ENCODE data around the gene KDM1A.
"Not testable (repeated sequence)": the region's sequence is repeated elsewhere in the genome, so short reads cannot be mapped to it uniquely, and the experiment has no call there.

KDM1A gene

DNA sequence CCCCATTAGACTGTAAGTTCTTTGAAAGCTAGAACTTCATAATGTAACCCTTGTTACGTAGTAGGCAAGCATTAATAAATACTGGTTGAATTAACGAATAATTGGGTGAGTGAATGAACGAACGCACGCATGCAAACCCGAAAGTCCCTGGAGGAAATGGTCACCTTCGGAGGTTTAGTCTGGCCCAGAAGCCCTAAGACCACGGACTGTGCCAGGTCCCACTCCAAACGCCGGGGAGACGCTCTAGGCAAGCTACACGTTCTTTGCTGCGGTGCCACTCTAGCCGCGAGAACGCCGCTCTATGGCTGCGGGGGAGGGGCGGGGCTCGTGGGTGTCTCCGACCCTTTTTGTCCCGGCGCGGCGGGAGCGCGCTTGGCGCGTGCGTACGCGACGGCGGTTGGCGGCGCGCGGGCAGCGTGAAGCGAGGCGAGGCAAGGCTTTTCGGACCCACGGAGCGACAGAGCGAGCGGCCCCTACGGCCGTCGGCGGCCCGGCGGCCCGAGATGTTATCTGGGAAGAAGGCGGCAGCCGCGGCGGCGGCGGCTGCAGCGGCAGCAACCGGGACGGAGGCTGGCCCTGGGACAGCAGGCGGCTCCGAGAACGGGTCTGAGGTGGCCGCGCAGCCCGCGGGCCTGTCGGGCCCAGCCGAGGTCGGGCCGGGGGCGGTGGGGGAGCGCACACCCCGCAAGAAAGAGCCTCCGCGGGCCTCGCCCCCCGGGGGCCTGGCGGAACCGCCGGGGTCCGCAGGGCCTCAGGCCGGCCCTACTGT lies at the start of gene KDM1A:
Gene KDM1A, plus strand, starts transcription at position 375 of the 769 bp plus-strand sequence. Its CDS starts 129 bp downstream, at position 504.
- peak within 1 kb of the TSS; percentile 77 for H3K4me3 Mint-ChIP-seq
- peaks cover 4% of the 10 kb centered on the region for H3K36me3 Mint-ChIP-seq
- peaks cover 49% of the 10 kb centered on the region for H3K4me1 Mint-ChIP-seq
- DNase-seq (ENCODE audit: low spot score in 2 of 2) (peak; percentile 89 to 97), ATAC-seq (peak; percentile 97)
- H3K9me3 Mint-ChIP-seq, result peaks cover 4% of the 10 kb centered on the region
- peak within 1 kb of the TSS; percentile 93 for H3K27ac Mint-ChIP-seq

- Mint-ChIP-seq H3K36me3 (no peaks in the 10 kb centered on the region), H3K9me3 (peaks cover 7% of the 10 kb centered on the region), H3K4me3 (no peak overlapping the region), H3K4me1 (no peaks in the 10 kb centered on the region), H3K27ac (no peak overlapping the region)
- ATAC-seq (no peak), DNase-seq (ENCODE audit: low spot score in 2 of 2) (no peak)
Observed at GRCh38 chr1:22970096-22970495, 49.2 kb upstream of the KDM1A start.

- DNase-seq (ENCODE audit: low spot score in 2 of 2) (no peak), ATAC-seq (no peak)
- H3K9me3 Mint-ChIP-seq, result peaks cover 7% of the 10 kb centered on the region
- H3K4me3 Mint-ChIP-seq, result no peak overlapping the region
- no peaks in the 10 kb centered on the region for H3K36me3 Mint-ChIP-seq
- H3K27ac Mint-ChIP-seq, result no peak overlapping the region
- H3K4me1 Mint-ChIP-seq, result peaks cover under 1% of the 10 kb centered on the region
Observed at GRCh38 chr1:22971161-22971560, 48.1 kb upstream of the KDM1A start.

GRCh38 chr1:22971611-22972405 lies 47.5 kb upstream of the KDM1A start:
- H3K36me3 Mint-ChIP-seq, result no peaks in the 10 kb centered on the region
- H3K9me3 Mint-ChIP-seq, result peaks cover under 1% of the 10 kb centered on the region
- H3K4me3 Mint-ChIP-seq, result no peak overlapping the region
- peaks cover 6% of the 10 kb centered on the region for H3K4me1 Mint-ChIP-seq
- no peak for ATAC-seq
- DNase-seq (ENCODE audit: low spot score in 2 of 2), result no peak
- no peak overlapping the region for H3K27ac Mint-ChIP-seq

DNA sequence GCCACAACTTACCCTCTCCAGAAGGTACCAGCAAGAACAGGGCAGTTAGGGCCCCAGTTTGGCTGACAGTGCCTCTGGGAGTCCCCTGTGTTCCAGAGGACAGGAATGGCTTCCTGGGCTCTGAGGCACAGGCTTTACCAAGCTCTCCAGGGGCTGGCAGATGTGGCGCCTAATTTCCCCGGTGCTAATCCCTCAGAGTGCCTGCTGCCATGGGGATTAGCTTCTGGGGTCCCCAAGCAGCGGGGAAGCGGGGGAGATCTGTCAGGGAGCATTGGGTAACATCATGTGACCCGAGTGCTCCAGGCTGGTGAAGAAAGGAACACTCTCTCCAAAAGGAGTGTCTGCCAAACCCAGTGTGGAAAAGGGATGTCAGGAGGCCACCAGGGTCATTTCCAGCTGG lies 46.5 kb upstream of the KDM1A start, which contains the start of gene LACTBL1:
Gene LACTBL1, minus strand, starts transcription at position 107 of the 400 bp plus-strand sequence. CDS start 550 bp downstream, outside the sequence.
- Mint-ChIP-seq H3K27ac (no peak within 1 kb of the TSS), H3K4me1 (peaks cover 6% of the 10 kb centered on the region), H3K9me3 (no peaks in the 10 kb centered on the region), H3K4me3 (no peak within 1 kb of the TSS), H3K36me3 (no peaks in the 10 kb centered on the region)
- DNase-seq (ENCODE audit: low spot score in 2 of 2) (no peak), ATAC-seq (no peak)

- Mint-ChIP-seq H3K36me3 (no peaks in the 10 kb centered on the region), H3K27ac (no peak overlapping the region), H3K4me1 (peaks cover 6% of the 10 kb centered on the region), H3K9me3 (no peaks in the 10 kb centered on the region), H3K4me3 (no peak overlapping the region)
- no peak for ATAC-seq
- no peak for DNase-seq (ENCODE audit: low spot score in 2 of 2)
Observed at GRCh38 chr1:22975694-22976093, 43.6 kb upstream of the KDM1A start.

DNA sequence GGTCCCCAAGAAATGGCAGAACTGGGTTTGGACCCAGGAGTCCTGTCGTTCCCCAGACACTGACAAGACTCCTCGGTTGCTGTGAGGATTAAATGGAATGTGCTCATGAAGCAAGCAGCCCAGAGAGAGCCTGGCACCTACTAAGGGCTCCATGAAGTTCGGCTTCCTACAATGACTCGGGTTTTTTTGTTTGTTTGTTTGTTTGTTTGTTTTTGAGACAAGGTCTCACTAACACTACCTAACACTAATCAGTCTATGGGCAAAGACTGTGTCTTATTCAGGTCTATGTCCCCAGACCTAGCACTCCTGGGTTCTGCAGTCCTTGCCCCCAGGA lies 43.2 kb upstream of the KDM1A start:
- no peak for DNase-seq (ENCODE audit: low spot score in 2 of 2)
- Mint-ChIP-seq H3K27ac (no peak overlapping the region), H3K36me3 (no peaks in the 10 kb centered on the region), H3K9me3 (no peaks in the 10 kb centered on the region), H3K4me3 (no peak overlapping the region), H3K4me1 (peaks cover 6% of the 10 kb centered on the region)
- ATAC-seq, result no peak

DNA sequence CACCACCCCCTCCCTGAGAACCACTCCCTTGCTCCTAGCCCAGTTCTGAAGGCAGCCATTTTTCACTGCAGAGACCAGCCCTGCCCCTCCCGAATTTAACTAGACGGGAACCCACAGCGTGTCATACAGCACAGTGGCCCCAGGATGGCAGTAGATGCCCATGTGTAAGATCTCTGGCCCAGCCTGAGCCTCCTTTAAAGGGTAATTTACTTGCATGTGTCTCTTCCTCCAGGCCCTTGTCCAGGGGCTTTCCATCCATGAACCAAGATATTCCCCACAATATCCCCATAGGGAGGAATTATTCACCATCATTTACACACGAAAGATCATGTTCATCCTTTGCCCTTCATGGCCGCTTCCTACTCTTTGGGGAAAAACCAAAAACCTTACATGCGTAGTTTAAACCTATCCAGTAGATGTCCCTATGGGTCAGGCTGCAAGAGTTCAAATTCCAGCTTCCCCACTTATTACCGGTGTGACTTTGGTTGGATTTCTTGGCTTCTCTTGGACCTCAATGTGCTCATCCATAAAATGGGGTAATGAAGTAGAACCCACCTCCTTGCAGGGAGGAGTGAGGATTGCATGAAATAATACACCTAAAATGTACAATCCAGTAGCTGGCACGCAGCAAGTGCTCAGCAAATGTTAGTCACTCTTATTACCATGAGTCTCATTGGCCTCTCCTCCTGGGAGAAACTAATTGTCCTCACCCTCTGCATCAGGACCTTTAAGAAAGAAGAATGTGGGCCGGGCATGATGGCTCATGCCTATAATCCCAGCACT lies 42.6 kb upstream of the KDM1A start:
- H3K27ac Mint-ChIP-seq, result no peak overlapping the region
- peaks cover 6% of the 10 kb centered on the region for H3K4me1 Mint-ChIP-seq
- DNase-seq (ENCODE audit: low spot score in 2 of 2) (peak in 1 of 2 donors; percentile 57), ATAC-seq (peak; percentile 87)
- H3K4me3 Mint-ChIP-seq, result no peak overlapping the region
- no peaks in the 10 kb centered on the region for H3K9me3 Mint-ChIP-seq
- H3K36me3 Mint-ChIP-seq, result no peaks in the 10 kb centered on the region

GRCh38 chr1:22978299-22978698 lies 41.0 kb upstream of the KDM1A start:
- no peak for ATAC-seq
- H3K4me1 Mint-ChIP-seq, result peaks cover 6% of the 10 kb centered on the region
- no peak overlapping the region for H3K27ac Mint-ChIP-seq
- H3K4me3 Mint-ChIP-seq, result no peak overlapping the region
- DNase-seq (ENCODE audit: low spot score in 2 of 2), result no peak
- no peaks in the 10 kb centered on the region for H3K36me3 Mint-ChIP-seq
- H3K9me3 Mint-ChIP-seq, result no peaks in the 10 kb centered on the region

DNA sequence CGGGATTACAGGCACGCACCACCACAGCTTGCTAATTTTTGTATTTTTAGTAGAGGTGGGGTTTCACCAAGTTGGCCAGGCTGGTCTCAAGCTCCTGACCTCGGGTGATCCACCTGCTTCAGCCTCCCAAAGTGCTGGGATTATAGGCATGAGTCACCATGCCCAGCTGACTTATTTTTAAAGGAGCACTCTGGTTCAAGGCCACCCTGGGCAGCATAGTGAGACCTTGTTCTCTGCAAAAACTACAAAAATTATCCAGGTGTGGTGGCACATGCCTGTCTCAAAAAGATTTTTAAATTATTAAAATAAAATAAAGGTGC lies 38.8 kb upstream of the KDM1A start:
- H3K4me3 Mint-ChIP-seq; H3K4me1 Mint-ChIP-seq; H3K36me3 Mint-ChIP-seq; H3K27ac Mint-ChIP-seq; DNase-seq (ENCODE audit: low spot score in 2 of 2); ATAC-seq; H3K9me3 Mint-ChIP-seq: not testable (repeated sequence)

- Mint-ChIP-seq H3K4me1 (no peaks in the 10 kb centered on the region), H3K9me3 (no peaks in the 10 kb centered on the region), H3K27ac (no peak overlapping the region), H3K36me3 (no peaks in the 10 kb centered on the region), H3K4me3 (no peak overlapping the region)
- DNase-seq (ENCODE audit: low spot score in 2 of 2) (no peak), ATAC-seq (no peak)
Observed at GRCh38 chr1:22983944-22984343, 35.3 kb upstream of the KDM1A start.

DNA sequence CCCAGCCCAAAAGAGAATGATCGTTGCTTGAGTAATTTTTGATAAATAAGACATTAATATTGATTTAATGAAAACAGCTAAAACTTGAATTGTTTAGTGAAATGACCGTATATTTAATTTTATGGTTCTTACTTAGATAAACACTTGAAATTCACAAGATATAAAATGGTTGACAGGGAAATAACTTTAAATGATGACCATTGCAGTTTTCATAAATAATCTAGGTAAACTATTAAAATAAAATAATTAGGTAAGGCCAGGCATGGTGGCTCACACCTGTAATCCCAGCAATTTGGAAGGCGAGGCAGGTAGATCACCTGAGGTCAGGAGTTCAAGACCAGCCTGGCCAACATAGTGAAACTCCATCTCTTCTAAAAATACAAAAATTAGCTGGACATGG lies 26.9 kb upstream of the KDM1A start:
- H3K27ac Mint-ChIP-seq; ATAC-seq; DNase-seq (ENCODE audit: low spot score in 2 of 2); H3K4me1 Mint-ChIP-seq; H3K4me3 Mint-ChIP-seq; H3K36me3 Mint-ChIP-seq; H3K9me3 Mint-ChIP-seq: not testable (repeated sequence)

DNA sequence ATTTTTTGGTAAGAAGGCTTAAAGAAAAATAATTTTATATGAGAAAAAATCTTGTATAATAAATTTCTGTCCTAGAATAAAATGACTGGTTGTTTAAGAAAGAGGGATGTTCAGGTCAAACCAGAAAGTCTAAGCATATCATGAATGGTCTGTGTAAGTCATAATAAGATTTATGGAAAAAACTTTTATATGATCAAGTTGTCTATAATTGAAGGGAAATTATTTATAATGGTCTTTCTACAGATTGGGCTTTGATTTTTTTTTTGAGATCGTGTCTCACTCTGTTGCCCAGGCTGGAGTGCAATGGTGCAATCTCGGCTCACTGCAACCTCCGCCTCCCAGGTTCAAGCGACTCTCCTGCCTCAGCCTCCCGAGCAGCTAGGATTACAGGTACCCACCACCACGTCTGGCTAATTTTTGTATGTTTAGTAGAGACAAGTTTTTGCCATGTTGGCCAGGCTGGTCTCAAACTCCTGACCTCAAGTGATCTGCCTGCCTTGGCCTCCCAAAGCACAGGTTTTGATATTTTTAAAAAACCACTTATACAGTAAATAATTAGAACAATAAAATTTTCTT lies 26.0 kb upstream of the KDM1A start:
- not testable (repeated sequence) for ATAC-seq; DNase-seq (ENCODE audit: low spot score in 2 of 2); H3K4me3 Mint-ChIP-seq; H3K9me3 Mint-ChIP-seq; H3K4me1 Mint-ChIP-seq; H3K27ac Mint-ChIP-seq; H3K36me3 Mint-ChIP-seq

GRCh38 chr1:22995774-22996173 lies 23.5 kb upstream of the KDM1A start:
- Mint-ChIP-seq H3K36me3 (no peaks in the 10 kb centered on the region), H3K4me1 (no peaks in the 10 kb centered on the region), H3K4me3 (no peak overlapping the region), H3K9me3 (no peaks in the 10 kb centered on the region), H3K27ac (no peak overlapping the region)
- DNase-seq (ENCODE audit: low spot score in 2 of 2) (no peak), ATAC-seq (no peak)

- H3K9me3 Mint-ChIP-seq; ATAC-seq; H3K4me1 Mint-ChIP-seq; H3K36me3 Mint-ChIP-seq; H3K4me3 Mint-ChIP-seq; DNase-seq (ENCODE audit: low spot score in 2 of 2); H3K27ac Mint-ChIP-seq: not testable (repeated sequence)
Observed at GRCh38 chr1:22997528-22997927, 21.7 kb upstream of the KDM1A start.
